Measurements from ENCODE around the gene CCDC34.

GRCh38 chr11:27303903-27304302, 59.1 kb downstream of the CCDC34 start:
- no peak for TF ChIP-seq CTCF (IDR thresholded peaks at IDR 0.05; ENCODE audit: low read depth, low read length, missing input control)
- no peak for TF ChIP-seq TAF1 (conservative IDR thresholded peaks at IDR 0.05)
- no peak for TF ChIP-seq REST (IDR thresholded peaks at IDR 0.05)
- TF ChIP-seq MAX (IDR thresholded peaks at IDR 0.05), result no peak
- TF ChIP-seq EGR1 (IDR thresholded peaks at IDR 0.05; ENCODE audit: low read depth in 2 of 2), result no peak
- no peak for TF ChIP-seq GABPA (IDR thresholded peaks at IDR 0.05 in 1 of 2, conservative IDR thresholded peaks at IDR 0.05 in 1 of 2)
- no peak for TF ChIP-seq RAD21 (IDR thresholded peaks at IDR 0.05)
- no peak for TF ChIP-seq YY1 (IDR thresholded peaks at IDR 0.05)
- TF ChIP-seq ZBTB33 (IDR thresholded peaks at IDR 0.05), result no peak

All from liver (tissue), 3 donors.